ENCODE results near the gene LRRC38.

DNA sequence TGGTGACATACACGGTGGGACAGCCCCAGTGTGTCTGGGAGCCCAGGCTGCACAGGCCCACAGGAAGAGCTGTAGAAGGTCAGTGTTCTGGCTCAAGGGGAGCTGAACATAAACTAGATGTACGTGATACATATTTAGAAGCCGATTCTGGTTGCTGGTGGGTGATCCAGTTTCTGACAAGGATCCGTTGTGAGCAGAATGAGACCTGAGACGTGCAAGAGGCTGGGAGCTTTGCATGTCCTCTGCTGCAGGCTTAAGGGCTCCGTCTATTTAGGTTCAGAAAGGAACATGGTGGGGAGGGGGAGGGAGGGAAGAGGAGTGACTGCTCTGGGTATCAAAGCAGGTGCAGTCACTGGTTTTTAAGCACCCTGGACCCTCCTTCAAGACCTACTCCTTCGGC, 18.6 kb downstream of the LRRC38 start:
- TF ChIP-seq CTCF (conservative IDR thresholded peaks at IDR 0.05 in 1 of 2, IDR thresholded peaks at IDR 0.05 in 1 of 2; ENCODE audit: low read depth in 1 of 2, low read length in 2 of 2) (no peak), EZH2 (IDR thresholded peaks at IDR 0.05; ENCODE audit: low read length, missing control alignments) (no peak)
